Astrocyte (in vitro differentiated cells and primary cell): ENCODE results near the gene RUNX1.

ENCODE experiments used
- EZH2 ChIP-seq: IDR thresholded peaks from 2 replicates; pipeline ENCODE4 v1.6.1; 2012; ENCODE audit warnings: mild to moderate bottlenecking, low read length, inconsistent platforms; ENCODE audit not compliant: insufficient read depth
- TF ChIP-seq, protein P1 (sequence below): IDR thresholded peaks from 2 replicates; pipeline ENCODE4 v1.5.1; 2011; ENCODE audit warnings: low read depth, mild to moderate bottlenecking, inconsistent platforms, low read length, moderate library complexity; ENCODE audit not compliant: insufficient read depth

DNA sequence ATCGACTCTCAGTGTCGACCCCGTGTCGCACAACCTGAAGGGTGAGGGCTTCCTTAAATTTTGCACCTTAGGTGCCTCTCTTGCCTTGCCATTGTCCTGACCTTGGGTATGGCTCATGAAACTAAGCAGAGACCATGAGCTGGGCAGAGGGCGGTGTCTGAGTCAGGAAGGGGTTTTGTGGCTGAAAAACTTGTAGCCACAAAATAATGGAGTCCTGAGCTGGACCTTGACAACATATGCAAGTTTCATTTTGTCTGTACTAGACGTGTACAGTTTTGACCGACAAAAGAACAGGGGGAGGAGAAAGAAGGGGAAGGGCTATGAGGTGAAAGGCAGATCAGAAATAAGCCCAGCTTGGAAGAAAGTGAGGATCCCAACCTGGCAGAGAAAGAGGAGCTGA is 8.3 kb upstream of the RUNX1 start:
- TF ChIP-seq, protein P1, sequence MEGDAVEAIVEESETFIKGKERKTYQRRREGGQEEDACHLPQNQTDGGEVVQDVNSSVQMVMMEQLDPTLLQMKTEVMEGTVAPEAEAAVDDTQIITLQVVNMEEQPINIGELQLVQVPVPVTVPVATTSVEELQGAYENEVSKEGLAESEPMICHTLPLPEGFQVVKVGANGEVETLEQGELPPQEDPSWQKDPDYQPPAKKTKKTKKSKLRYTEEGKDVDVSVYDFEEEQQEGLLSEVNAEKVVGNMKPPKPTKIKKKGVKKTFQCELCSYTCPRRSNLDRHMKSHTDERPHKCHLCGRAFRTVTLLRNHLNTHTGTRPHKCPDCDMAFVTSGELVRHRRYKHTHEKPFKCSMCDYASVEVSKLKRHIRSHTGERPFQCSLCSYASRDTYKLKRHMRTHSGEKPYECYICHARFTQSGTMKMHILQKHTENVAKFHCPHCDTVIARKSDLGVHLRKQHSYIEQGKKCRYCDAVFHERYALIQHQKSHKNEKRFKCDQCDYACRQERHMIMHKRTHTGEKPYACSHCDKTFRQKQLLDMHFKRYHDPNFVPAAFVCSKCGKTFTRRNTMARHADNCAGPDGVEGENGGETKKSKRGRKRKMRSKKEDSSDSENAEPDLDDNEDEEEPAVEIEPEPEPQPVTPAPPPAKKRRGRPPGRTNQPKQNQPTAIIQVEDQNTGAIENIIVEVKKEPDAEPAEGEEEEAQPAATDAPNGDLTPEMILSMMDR, result no peak
- no peak for TF ChIP-seq EZH2
